HL-60 (cell line): ENCODE results near the gene SCARF1.

Source experiments
- GABPA ChIP-seq: IDR thresholded peaks from 2 replicates; pipeline ENCODE4 v1.6.1; 2012; ENCODE audit warnings: low read depth
- TF ChIP-seq, protein P1 (sequence below): IDR thresholded peaks from one replicate; pipeline ENCODE4 v1.5.1; 2011; ENCODE audit warnings: low read length, control low read depth, inconsistent platforms; ENCODE audit not compliant: insufficient read depth

DNA sequence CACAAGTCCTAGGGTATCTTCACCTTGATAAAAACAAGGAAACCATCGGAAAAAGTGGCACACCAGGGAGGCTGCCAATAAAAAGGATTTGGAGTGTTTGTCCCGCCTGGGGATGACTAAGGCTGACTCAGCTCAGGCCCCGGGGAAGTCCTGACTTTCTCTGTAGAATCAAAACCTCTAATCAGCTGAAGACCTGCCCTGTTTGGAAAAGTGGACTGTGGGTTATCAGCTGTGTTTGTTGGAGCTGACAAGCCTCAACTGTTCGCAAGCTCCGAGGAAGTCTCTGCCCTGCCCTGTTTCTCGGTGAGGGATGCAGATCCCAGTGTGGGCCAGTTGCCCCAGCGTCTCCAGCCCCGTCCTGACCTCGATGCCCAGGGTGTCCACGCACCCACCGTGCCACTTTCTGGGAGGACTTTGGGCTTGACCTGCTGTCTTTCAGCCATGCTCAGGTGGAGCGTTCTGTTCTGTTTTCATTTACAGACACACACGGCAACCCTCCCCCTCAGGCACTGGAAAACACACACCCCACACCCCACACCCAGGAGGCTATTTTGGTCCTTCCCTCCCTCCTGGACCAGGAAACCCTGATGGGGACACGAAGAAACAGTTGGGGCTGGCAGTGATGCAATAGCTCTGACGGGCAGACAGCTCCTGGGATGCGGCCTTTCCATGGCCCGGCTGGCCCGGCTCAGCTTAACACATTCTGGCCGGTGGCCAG lies 55.3 kb downstream of the SCARF1 start:
- TF ChIP-seq, protein P1, sequence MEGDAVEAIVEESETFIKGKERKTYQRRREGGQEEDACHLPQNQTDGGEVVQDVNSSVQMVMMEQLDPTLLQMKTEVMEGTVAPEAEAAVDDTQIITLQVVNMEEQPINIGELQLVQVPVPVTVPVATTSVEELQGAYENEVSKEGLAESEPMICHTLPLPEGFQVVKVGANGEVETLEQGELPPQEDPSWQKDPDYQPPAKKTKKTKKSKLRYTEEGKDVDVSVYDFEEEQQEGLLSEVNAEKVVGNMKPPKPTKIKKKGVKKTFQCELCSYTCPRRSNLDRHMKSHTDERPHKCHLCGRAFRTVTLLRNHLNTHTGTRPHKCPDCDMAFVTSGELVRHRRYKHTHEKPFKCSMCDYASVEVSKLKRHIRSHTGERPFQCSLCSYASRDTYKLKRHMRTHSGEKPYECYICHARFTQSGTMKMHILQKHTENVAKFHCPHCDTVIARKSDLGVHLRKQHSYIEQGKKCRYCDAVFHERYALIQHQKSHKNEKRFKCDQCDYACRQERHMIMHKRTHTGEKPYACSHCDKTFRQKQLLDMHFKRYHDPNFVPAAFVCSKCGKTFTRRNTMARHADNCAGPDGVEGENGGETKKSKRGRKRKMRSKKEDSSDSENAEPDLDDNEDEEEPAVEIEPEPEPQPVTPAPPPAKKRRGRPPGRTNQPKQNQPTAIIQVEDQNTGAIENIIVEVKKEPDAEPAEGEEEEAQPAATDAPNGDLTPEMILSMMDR = no peak
- no peak for TF ChIP-seq GABPA
